Mucosa of rectum (tissue), 2 donors: ENCODE measurements around the gene ANK2.

Source experiments
- H3K27ac ChIP-seq, 2 donors: one replicate each; pipeline ENCODE4 v1.7.0; 2013; ENCODE audit warnings: inconsistent platforms in 2 of 2, low read depth in 2 of 2, low read length in 2 of 2
- H3K27me3 ChIP-seq, 2 donors: one replicate each; pipeline ENCODE4 v1.7.0; 2013; ENCODE audit warnings: low read length in 2 of 2; ENCODE audit not compliant: control insufficient read depth in 2 of 2, insufficient read depth in 2 of 2
- H3K36me3 ChIP-seq, 2 donors: one replicate each; pipeline ENCODE4 v1.7.0; 2013; ENCODE audit warnings: low read length in 2 of 2; ENCODE audit not compliant: control insufficient read depth in 2 of 2, insufficient read depth in 2 of 2
- H3K4me1 ChIP-seq, 2 donors: one replicate each; pipeline ENCODE4 v1.7.0; 2013; ENCODE audit warnings: low read length in 2 of 2, mild to moderate bottlenecking in 1 of 2; ENCODE audit not compliant: control insufficient read depth in 2 of 2, insufficient read depth in 2 of 2
- H3K4me3 ChIP-seq, 2 donors: one replicate each; pipeline ENCODE4 v1.7.0; 2013; ENCODE audit warnings: low read length in 2 of 2
- H3K9ac ChIP-seq, 2 donors: one replicate each; pipeline ENCODE4 v1.7.0; 2013; ENCODE audit warnings: low read length in 2 of 2, low read depth in 1 of 2, mild to moderate bottlenecking in 1 of 2
- H3K9me3 ChIP-seq, 2 donors: one replicate each; pipeline ENCODE4 v1.7.0; 2013; ENCODE audit warnings: low read length in 2 of 2; ENCODE audit not compliant: control insufficient read depth in 2 of 2
- donor health status: healthy.
- donor health status: Normal muscosa, but diverticular disease.

ANK2 gene

GRCh38 chr4:113013751-113014150, 35.7 kb upstream of the ANK2 start:
- no peaks in the 10 kb centered on the region for H3K9me3 ChIP-seq
- no peak overlapping the region for H3K9ac ChIP-seq
- no peak overlapping the region for H3K27ac ChIP-seq
- H3K27me3 ChIP-seq = no peaks in the 10 kb centered on the region
- H3K4me3 ChIP-seq = no peak overlapping the region
- no peaks in the 10 kb centered on the region for H3K4me1 ChIP-seq
- no peaks in the 10 kb centered on the region for H3K36me3 ChIP-seq

GRCh38 chr4:113016377-113016776, 33.1 kb upstream of the ANK2 start:
- no peak overlapping the region for H3K9ac ChIP-seq
- H3K4me3 ChIP-seq = no peak overlapping the region

GRCh38 chr4:113020966-113021365, 28.5 kb upstream of the ANK2 start:
- no peaks in the 10 kb centered on the region for H3K36me3 ChIP-seq
- no peak overlapping the region for H3K4me3 ChIP-seq
- H3K9me3 ChIP-seq = no peaks in the 10 kb centered on the region
- no peaks in the 10 kb centered on the region for H3K4me1 ChIP-seq
- no peaks in the 10 kb centered on the region for H3K27me3 ChIP-seq
- H3K9ac ChIP-seq = no peak overlapping the region
- H3K27ac ChIP-seq = no peak overlapping the region

More at GRCh38 chr4:113016377-113016776, 33.1 kb upstream of the ANK2 start:
- Histone ChIP-seq H3K4me1 (no peaks in the 10 kb centered on the region), H3K27me3 (no peaks in the 10 kb centered on the region), H3K9me3 (no peaks in the 10 kb centered on the region), H3K36me3 (no peaks in the 10 kb centered on the region), H3K27ac (no peak overlapping the region)

- Histone ChIP-seq H3K9ac (no peak overlapping the region), H3K36me3 (no peaks in the 10 kb centered on the region), H3K27ac (no peak overlapping the region), H3K4me1 (no peaks in the 10 kb centered on the region), H3K27me3 (no peaks in the 10 kb centered on the region), H3K4me3 (no peak overlapping the region), H3K9me3 (no peaks in the 10 kb centered on the region)
These were observed 25.1 kb upstream of the ANK2 start for GRCh38 chr4:113024388-113024787.

- Histone ChIP-seq H3K36me3 (no peaks in the 10 kb centered on the region), H3K4me3 (no peak overlapping the region), H3K27me3 (no peaks in the 10 kb centered on the region), H3K9me3 (no peaks in the 10 kb centered on the region), H3K27ac (no peak overlapping the region), H3K9ac (no peak overlapping the region), H3K4me1 (no peaks in the 10 kb centered on the region)
These were observed 24.0 kb upstream of the ANK2 start for GRCh38 chr4:113025416-113025815.

- Histone ChIP-seq H3K9me3 (no peaks in the 10 kb centered on the region), H3K4me1 (no peaks in the 10 kb centered on the region), H3K36me3 (no peaks in the 10 kb centered on the region), H3K27me3 (no peaks in the 10 kb centered on the region), H3K9ac (no peak overlapping the region), H3K4me3 (no peak overlapping the region), H3K27ac (no peak overlapping the region)
These were observed 22.9 kb upstream of the ANK2 start for GRCh38 chr4:113026556-113026955.

GRCh38 chr4:113028074-113028473, 21.4 kb upstream of the ANK2 start:
- Histone ChIP-seq H3K9ac (no peak overlapping the region), H3K9me3 (no peaks in the 10 kb centered on the region), H3K27me3 (no peaks in the 10 kb centered on the region), H3K4me3 (no peak overlapping the region), H3K36me3 (no peaks in the 10 kb centered on the region), H3K27ac (no peak overlapping the region), H3K4me1 (no peaks in the 10 kb centered on the region)

GRCh38 chr4:113031212-113031611, 18.2 kb upstream of the ANK2 start:
- no peak overlapping the region for H3K9ac ChIP-seq

GRCh38 chr4:113040793-113041192, 8.7 kb upstream of the ANK2 start:
- Histone ChIP-seq H3K27me3 (no peaks in the 10 kb centered on the region), H3K4me3 (no peak overlapping the region), H3K27ac (no peak overlapping the region), H3K36me3 (no peaks in the 10 kb centered on the region), H3K9ac (no peak overlapping the region), H3K4me1 (no peaks in the 10 kb centered on the region), H3K9me3 (no peaks in the 10 kb centered on the region)

More at GRCh38 chr4:113031212-113031611, 18.2 kb upstream of the ANK2 start:
- no peaks in the 10 kb centered on the region for H3K27me3 ChIP-seq
- no peaks in the 10 kb centered on the region for H3K36me3 ChIP-seq
- H3K4me1 ChIP-seq = no peaks in the 10 kb centered on the region
- H3K4me3 ChIP-seq = no peak overlapping the region
- H3K27ac ChIP-seq = no peak overlapping the region
- no peaks in the 10 kb centered on the region for H3K9me3 ChIP-seq

GRCh38 chr4:113042502-113042901, 7.0 kb upstream of the ANK2 start:
- Histone ChIP-seq H3K4me3 (no peak overlapping the region), H3K9me3 (no peaks in the 10 kb centered on the region), H3K27me3 (no peaks in the 10 kb centered on the region), H3K36me3 (no peaks in the 10 kb centered on the region), H3K4me1 (no peaks in the 10 kb centered on the region), H3K9ac (no peak overlapping the region), H3K27ac (no peak overlapping the region)

GRCh38 chr4:113043591-113043990, 5.9 kb upstream of the ANK2 start:
- Histone ChIP-seq H3K27me3 (no peaks in the 10 kb centered on the region), H3K27ac (no peak overlapping the region), H3K4me1 (no peaks in the 10 kb centered on the region), H3K9ac (no peak overlapping the region), H3K4me3 (no peak overlapping the region), H3K36me3 (no peaks in the 10 kb centered on the region), H3K9me3 (no peaks in the 10 kb centered on the region)
